ENCODE results near the gene RPS27L. TPM values are rescaled to one million over a fixed set of nuclear protein-coding genes. Genes with fewer than 3 reads are reported as not detected.
A peak's percentile ranks its signal among the peaks of the same experiment; 100 is the strongest.

Gene RPS27L
- total and polyA plus RNA-seq, 2 of the 8 experiments (the other 6 are each of a cell fraction or from before 2014, with no cell fraction given), result 115 to 143 TPM

DNA sequence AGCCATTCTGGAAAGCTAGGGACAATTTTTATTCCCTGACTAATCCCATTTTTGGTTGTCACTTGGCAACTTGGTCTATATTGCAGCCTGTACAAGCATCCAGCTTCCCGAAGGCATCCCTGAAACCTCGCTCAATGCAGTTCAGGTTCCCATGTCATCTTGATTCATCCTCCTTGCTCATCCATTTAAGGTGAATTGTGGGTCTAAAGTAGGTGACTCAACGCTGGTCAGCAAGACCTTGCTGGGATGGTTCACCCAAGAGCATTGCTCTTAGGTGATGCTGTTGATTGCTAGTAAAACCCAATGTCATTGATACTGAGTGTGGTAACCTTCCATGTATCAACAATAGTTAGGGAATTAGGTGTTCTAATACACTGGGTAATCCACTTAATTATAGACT is 19.0 kb upstream of the RPS27L start:
- Histone ChIP-seq H3K4me1 (replicated peaks in 1 of 4; ENCODE audit: control insufficient read depth in 3 of 4, insufficient read depth in 4 of 4, low read length in 3 of 4) (peaks cover 0 to 9% (median 0%) of the 10 kb centered on the region in 4 experiments; a peak in 2 of 7 replicates), H3K56ac (replicated peaks; ENCODE audit: insufficient read length, low read depth, low read length) (no peak overlapping the region), H3K36me3 (ENCODE audit: control insufficient read depth in 2 of 4, insufficient read depth in 4 of 4, low read length in 3 of 4) (no peaks in the 10 kb centered on the region), H3K27ac (ENCODE audit: low read depth, low read length) (no peak overlapping the region), H3K18ac (ENCODE audit: extremely low read depth, low read length) (no peak overlapping the region), H3K4ac (replicated peaks; ENCODE audit: insufficient read length, low read depth, low read length) (no peak overlapping the region), H2BK120ac (replicated peaks; ENCODE audit: low read depth, low read length) (no peak overlapping the region), H3K27me3 (replicated peaks in 1 of 4; ENCODE audit: control insufficient read depth in 3 of 4, extremely low read depth in 1 of 4, insufficient read depth in 3 of 4, low read length in 3 of 4) (no peaks in the 10 kb centered on the region), H3K79me2 (ENCODE audit: control insufficient read depth in 1 of 2, insufficient read depth in 2 of 2, low read length in 2 of 2) (no peaks in the 10 kb centered on the region), H2AFZ (ENCODE audit: low read length) (no peak overlapping the region), H3K4me3 (ENCODE audit: extremely low read depth in 1 of 4, insufficient read depth in 2 of 4, low read depth in 3 of 4, low read length in 4 of 4) (no peak overlapping the region), H3K23me2 (ENCODE audit: low read depth, low read length) (no peaks in the 10 kb centered on the region; the same call in 1 of the 2 replicates), H2AK5ac (ENCODE audit: low read depth, low read length) (no peak overlapping the region), H4K8ac (ENCODE audit: extremely low read depth, insufficient read depth, low read length) (no peak overlapping the region), H3K9me3 (ENCODE audit: insufficient read depth in 2 of 2, low read depth in 1 of 2, low read length in 1 of 2) (no peaks in the 10 kb centered on the region), H2BK5ac (ENCODE audit: low read depth, low read length) (no peak overlapping the region), H2BK20ac (ENCODE audit: low read length) (0 out of 2 replicates have a peak overlapping the region, but pooled peaks have one; percentile 3), H2BK12ac (ENCODE audit: low read depth, low read length) (no peak overlapping the region), H3K9ac (replicated peaks in 1 of 4; ENCODE audit: extremely low read depth in 1 of 4, low read depth in 3 of 4, low read length in 3 of 4) (no peak overlapping the region), H3K23ac (ENCODE audit: insufficient read length) (no peak overlapping the region), H4K91ac (replicated peaks; ENCODE audit: insufficient read length, low read length) (no peak overlapping the region), H3K79me1 (ENCODE audit: low read depth, low read length) (no peaks in the 10 kb centered on the region), H4K20me1 (replicated peaks in 1 of 2; ENCODE audit: control insufficient read depth in 1 of 2, insufficient read depth in 2 of 2, low read length in 2 of 2) (no peaks in the 10 kb centered on the region), H3K14ac (ENCODE audit: insufficient read length) (no peak overlapping the region), H3K4me2 (ENCODE audit: insufficient read depth in 1 of 2, low read depth in 2 of 2, low read length in 2 of 2) (no peak overlapping the region), H4K5ac (ENCODE audit: insufficient read length, low read depth, low read length) (no peak overlapping the region), H2BK15ac (ENCODE audit: low read length) (no peak overlapping the region)
- ChIA-PET POLR2A (ENCODE audit: partially characterized antibody) (interaction anchor here (2.1 kb wide), 1 partner anchor 12 kb away, joined by 6 read pairs; the partner anchor contains the start of gene RAB8B), CTCF (ENCODE audit: partially characterized antibody) (interaction anchor here (0.5 to 0.9 kb wide), 3 partner anchors 12 to 135 kb away, joined by 3 read pairs; no protein-coding TSS in a partner anchor)
- WGBS, 2 experiments (ENCODE audit: extremely low coverage in 1 of 2, insufficient coverage in 1 of 2, insufficient read length in 1 of 2, insufficient replicate concordance in 2 of 2, low coverage in 1 of 2, low lambda C conversion rate in 2 of 2, missing lambda C conversion rate in 1 of 2), result 94% methylated on average over 3 of the region's 3 CpGs; no CpG with 5 or more reads in 1 of the 2 experiments
- DNase-seq (ENCODE audit: low read depth in 1 of 2, low spot score in 2 of 2), result peak in 1 of 2 experiments; percentile 16
- FAIRE-seq, result no peak
- TF ChIP-seq TAF7 (optimal IDR thresholded peaks at IDR 0.05; ENCODE audit: borderline replicate concordance, low read depth, low read length) (no peak), SIRT6 (IDR thresholded peaks at IDR 0.05; ENCODE audit: low read length) (no peak), RFX5 (IDR thresholded peaks at IDR 0.05; ENCODE audit: borderline replicate concordance, low read depth, low read length) (no peak), GABPA (IDR thresholded peaks at IDR 0.05; ENCODE audit: borderline replicate concordance, insufficient read depth, low read length) (no peak), TCF12 (IDR thresholded peaks at IDR 0.05; ENCODE audit: low read depth, low read length) (no peak), CTBP2 (IDR thresholded peaks at IDR 0.05; ENCODE audit: borderline replicate concordance, insufficient read depth, insufficient read length, low read length) (no peak), SRF (IDR thresholded peaks at IDR 0.05; ENCODE audit: low read depth, low read length) (no peak), EZH2 (IDR thresholded peaks at IDR 0.05; ENCODE audit: low read depth, low read length, severe bottlenecking) (no peak), CEBPB (IDR thresholded peaks at IDR 0.05; ENCODE audit: low read depth, low read length) (no peak), RBBP5 (IDR thresholded peaks at IDR 0.05; ENCODE audit: borderline replicate concordance, low read depth, low read length) (no peak)
- TF ChIP-seq, protein P1, sequence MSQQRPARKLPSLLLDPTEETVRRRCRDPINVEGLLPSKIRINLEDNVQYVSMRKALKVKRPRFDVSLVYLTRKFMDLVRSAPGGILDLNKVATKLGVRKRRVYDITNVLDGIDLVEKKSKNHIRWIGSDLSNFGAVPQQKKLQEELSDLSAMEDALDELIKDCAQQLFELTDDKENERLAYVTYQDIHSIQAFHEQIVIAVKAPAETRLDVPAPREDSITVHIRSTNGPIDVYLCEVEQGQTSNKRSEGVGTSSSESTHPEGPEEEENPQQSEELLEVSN (IDR thresholded peaks at IDR 0.05), result no peak

Data from H1 (cell line).